Natural killer cell (primary cell): ENCODE measurements around the gene ARHGAP44. TPM values are rescaled to one million over a fixed set of nuclear protein-coding genes. Genes with fewer than 3 reads are reported as not detected.

Source experiments
- ATAC-seq, 3 donors: fragments of 150-1000 bp in 2 of 3; fragments of 200-7000 bp in 1 of 3; cut with Tn5 transposase; 1 replicate in 1 of 3; 2 replicates in 2 of 3; pipeline ENCODE4 v1.10.0; 2021; ENCODE audit warnings: mild to moderate bottlenecking in 2 of 3, moderate library complexity in 2 of 3
- DNase-seq, 2 donors: peaks; one replicate each; pipeline versions ENCODE4 v3.0.0 to v3.0.0-alpha.2; 2013 to 2021; ENCODE audit warnings: mixed read lengths in 1 of 2
- H3K27ac ChIP-seq: one replicate; pipeline ENCODE4 v1.5.1; 2013; ENCODE audit warnings: mild to moderate bottlenecking, low read length
- H3K27me3 ChIP-seq: one replicate; pipeline ENCODE4 v1.6.1; 2013; ENCODE audit warnings: low read length; ENCODE audit not compliant: control insufficient read depth, insufficient read depth
- H3K36me3 ChIP-seq: one replicate; pipeline ENCODE4 v1.6.1; 2013; ENCODE audit warnings: low read length; ENCODE audit not compliant: control insufficient read depth, insufficient read depth
- H3K4me1 ChIP-seq: one replicate; pipeline ENCODE4 v1.6.1; 2013; ENCODE audit warnings: low read length; ENCODE audit not compliant: control insufficient read depth, insufficient read depth
- H3K4me3 ChIP-seq: one replicate; pipeline ENCODE4 v1.5.1; 2013; ENCODE audit warnings: low read length
- H3K9me3 ChIP-seq: one replicate; pipeline ENCODE4 v1.6.1; 2013; ENCODE audit warnings: low read length; ENCODE audit not compliant: control insufficient read depth, insufficient read depth
- H3K27ac Mint-ChIP-seq, 2 donors: one replicate each; pipeline ENCODE4 v1.8.0; 2022; ENCODE audit warnings: mild to moderate bottlenecking in 2 of 2, mixed read lengths in 2 of 2, moderate library complexity in 1 of 2
- H3K27me3 Mint-ChIP-seq, 2 donors: one replicate each; pipeline ENCODE4 v1.8.0; 2022; ENCODE audit warnings: low read depth in 2 of 2, mixed read lengths in 2 of 2
- H3K36me3 Mint-ChIP-seq: one replicate; pipeline ENCODE4 v1.8.0; 2022; ENCODE audit warnings: mixed read lengths
- H3K4me1 Mint-ChIP-seq, 2 donors: one replicate each; pipeline ENCODE4 v1.8.0; 2022; ENCODE audit warnings: mixed read lengths in 2 of 2
- H3K4me3 Mint-ChIP-seq: one replicate; pipeline ENCODE4 v1.8.0; 2022; ENCODE audit warnings: mild to moderate bottlenecking, moderate library complexity, mixed read lengths
- H3K9me3 Mint-ChIP-seq, 2 donors: one replicate each; pipeline ENCODE4 v1.8.0; 2022; ENCODE audit warnings: mixed read lengths in 2 of 2
- WGBS: methylation state at CpG from one replicate; pipeline ENCODE4 v1.1.7; 2013; ENCODE audit warnings: missing lambda C conversion rate; ENCODE audit not compliant: insufficient coverage; 5-methylcytosine and 5-hydroxymethylcytosine counted together
- intact Hi-C: fragments of 100-400 bp; cut with micrococcal nuclease; formaldehyde crosslinking; loops from one replicate; pipeline ENCODE4 v1.14.2; 2022
- total RNA-seq, 4 donors: library from RNA; stranded (reverse); fragments of 120-200 nt in 1 of 4; gene quantifications; one replicate each; pipeline versions ENCODE4 v1.2.3 to v1.2.4, GENCODE V29; 2013 to 2022
- TF ChIP-seq, protein P1 (sequence below): fragments of 200-600 bp; IDR thresholded peaks from one replicate; pipeline ENCODE4 v1.8.0; 2022; ENCODE audit warnings: antibody characterized with exemption

Gene ARHGAP44
- total RNA-seq, 3 donors from 2014 or later (not counting 1 experiment from before 2014, with no cell fraction given): not detected

DNA sequence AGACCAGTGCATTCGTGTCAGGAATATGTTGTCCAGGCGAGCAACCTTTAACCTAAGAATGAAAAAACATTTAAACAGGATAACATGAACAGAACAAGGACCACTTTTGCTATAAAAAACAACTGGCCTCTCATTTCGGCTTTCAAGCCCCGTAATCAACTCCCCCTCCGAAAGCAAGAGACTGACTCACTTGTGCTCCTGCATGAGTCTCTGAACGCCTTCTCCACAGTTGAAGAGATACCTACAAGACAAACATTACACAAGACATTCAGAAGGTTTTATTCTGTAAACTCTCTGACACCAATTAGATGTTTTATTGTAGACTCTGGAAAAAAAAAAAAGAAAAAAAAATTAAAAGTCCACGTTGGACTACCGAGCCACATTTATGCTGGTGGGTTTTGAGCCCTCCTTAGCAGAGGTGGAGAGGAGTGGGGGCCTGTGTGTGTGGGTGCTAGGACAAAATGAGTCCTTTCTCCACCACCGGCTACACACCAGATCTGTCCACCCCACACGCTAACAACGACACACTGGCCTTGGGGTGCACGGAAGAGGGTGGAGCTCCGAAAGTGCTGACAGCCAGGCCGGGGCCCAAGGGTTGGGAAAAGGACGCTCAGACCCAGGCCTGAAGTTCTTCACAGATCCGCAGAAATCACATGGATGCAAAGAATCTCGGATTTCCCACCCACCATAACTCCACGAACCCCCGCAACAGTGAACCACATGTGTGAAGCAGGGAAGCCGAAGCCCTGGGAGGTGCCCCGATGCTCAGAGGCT, 227.8 kb downstream of the ARHGAP44 start:
- TF ChIP-seq, protein P1, sequence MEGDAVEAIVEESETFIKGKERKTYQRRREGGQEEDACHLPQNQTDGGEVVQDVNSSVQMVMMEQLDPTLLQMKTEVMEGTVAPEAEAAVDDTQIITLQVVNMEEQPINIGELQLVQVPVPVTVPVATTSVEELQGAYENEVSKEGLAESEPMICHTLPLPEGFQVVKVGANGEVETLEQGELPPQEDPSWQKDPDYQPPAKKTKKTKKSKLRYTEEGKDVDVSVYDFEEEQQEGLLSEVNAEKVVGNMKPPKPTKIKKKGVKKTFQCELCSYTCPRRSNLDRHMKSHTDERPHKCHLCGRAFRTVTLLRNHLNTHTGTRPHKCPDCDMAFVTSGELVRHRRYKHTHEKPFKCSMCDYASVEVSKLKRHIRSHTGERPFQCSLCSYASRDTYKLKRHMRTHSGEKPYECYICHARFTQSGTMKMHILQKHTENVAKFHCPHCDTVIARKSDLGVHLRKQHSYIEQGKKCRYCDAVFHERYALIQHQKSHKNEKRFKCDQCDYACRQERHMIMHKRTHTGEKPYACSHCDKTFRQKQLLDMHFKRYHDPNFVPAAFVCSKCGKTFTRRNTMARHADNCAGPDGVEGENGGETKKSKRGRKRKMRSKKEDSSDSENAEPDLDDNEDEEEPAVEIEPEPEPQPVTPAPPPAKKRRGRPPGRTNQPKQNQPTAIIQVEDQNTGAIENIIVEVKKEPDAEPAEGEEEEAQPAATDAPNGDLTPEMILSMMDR: no peak
- ATAC-seq (no peak), DNase-seq (no peak)
- Histone ChIP-seq H3K27me3 (no peaks in the 10 kb centered on the region), H3K4me3 (peak overlapping the region; percentile 56), H3K36me3 (peaks cover 43% of the 10 kb centered on the region), H3K9me3 (no peaks in the 10 kb centered on the region), H3K27ac (peak overlapping the region; percentile 67), H3K4me1 (peaks cover 18% of the 10 kb centered on the region)
- intact Hi-C loops: loop anchor here (1.0 kb wide), 1 partner anchor 35 kb away; no protein-coding TSS in a partner anchor
- peak overlapping the region; percentile 93 to 96 for H3K27ac Mint-ChIP-seq
- H3K4me1 Mint-ChIP-seq: peaks cover 32 to 37% of the 10 kb centered on the region in 2 donors
- 22% methylated on average over 20 of the region's 21 CpGs for WGBS
- H3K27me3 Mint-ChIP-seq: no peaks in the 10 kb centered on the region
- H3K4me3 Mint-ChIP-seq: peak overlapping the region; percentile 98
- H3K36me3 Mint-ChIP-seq: peaks cover 19% of the 10 kb centered on the region
- H3K9me3 Mint-ChIP-seq: no peaks in the 10 kb centered on the region

DNA sequence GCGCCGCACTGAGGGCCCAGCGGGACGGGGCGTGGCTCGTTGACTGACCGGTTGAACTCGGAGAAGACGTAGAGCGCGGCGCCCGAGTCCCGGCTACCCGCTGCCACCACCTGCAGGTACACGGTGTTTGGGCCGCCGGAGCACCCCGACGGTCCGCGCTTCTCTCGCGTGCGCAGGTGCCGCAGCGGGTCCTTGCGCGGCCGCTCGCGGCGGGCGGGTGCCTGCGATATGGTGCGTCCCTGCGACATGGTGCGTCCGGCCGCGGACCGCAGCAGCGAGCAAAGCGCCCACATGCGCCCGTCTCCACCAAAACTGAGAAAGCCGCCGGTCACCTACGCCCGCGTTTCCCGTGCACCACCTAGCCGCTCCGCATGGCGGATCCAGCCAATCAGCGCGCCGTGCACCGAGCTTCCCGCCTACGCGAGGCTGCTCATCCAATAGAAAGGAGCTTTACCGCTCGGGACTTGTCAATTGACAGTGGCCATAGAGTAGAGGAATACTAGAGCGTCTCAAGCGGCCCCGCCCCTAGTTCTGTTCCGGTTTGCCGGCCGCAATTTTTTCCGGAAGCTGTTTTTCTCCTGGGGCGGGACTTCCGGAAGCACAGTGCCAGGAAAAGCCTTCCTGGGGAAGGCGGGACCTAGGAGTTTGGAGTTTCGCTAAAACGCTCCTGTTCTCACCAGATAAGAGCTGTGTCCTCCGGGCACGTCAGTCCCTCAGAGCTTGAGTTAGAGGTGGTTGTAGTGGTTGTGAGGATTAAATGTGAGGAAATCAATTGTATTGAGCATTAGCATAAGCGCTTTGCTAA, 228.6 kb downstream of the ARHGAP44 start, which contains the start of gene ELAC2:
TSS of gene ELAC2 (minus strand) at position 373 of the 805 bp plus-strand sequence. CDS start at position 293, 80 bp downstream.
- peak within 1 kb of the TSS; percentile 71 for H3K27ac ChIP-seq
- TF ChIP-seq, protein P1: no peak
- H3K4me3 ChIP-seq: peak within 1 kb of the TSS; percentile 56
- Mint-ChIP-seq H3K36me3 (peaks cover 17% of the 10 kb centered on the region), H3K27ac (peak within 1 kb of the TSS; percentile 93 to 96), H3K27me3 (no peaks in the 10 kb centered on the region), H3K4me1 (peaks cover 32 to 36% of the 10 kb centered on the region in 2 donors), H3K4me3 (peak within 1 kb of the TSS; percentile 98), H3K9me3 (no peaks in the 10 kb centered on the region)
- H3K36me3 ChIP-seq: peaks cover 35% of the 10 kb centered on the region
- ATAC-seq: peak; percentile 98 to 100 (median 98)
- under 1% methylated on average over 79 of the region's 79 CpGs for WGBS
- DNase-seq: peak; percentile 94 to 98
- peaks cover 18% of the 10 kb centered on the region for H3K4me1 ChIP-seq
- no peaks in the 10 kb centered on the region for H3K27me3 ChIP-seq
- intact Hi-C loops: loop anchor here (1.0 to 2.0 kb wide), 2 partner anchors 36 to 1283 kb away; partner anchors contain the start of gene HS3ST3B1
- no peaks in the 10 kb centered on the region for H3K9me3 ChIP-seq

DNA sequence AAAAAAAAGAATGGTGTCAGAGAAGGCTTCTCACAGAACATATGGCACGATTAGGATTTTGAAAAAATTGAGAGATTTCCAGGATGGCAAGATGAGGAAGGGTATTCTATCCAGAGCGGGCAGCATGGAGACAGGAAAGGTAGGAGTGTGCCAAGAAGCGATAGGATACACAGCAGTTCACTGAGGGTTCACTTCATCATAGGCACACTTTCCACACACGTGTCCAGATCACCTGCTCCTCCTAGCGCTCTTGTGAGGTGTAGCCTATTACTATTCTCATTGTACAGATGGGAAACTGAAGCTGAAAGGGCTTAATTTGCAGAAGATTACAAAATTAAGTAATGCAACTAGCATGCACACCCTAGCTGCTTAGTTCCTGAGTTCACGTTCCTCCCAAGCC, 234.7 kb downstream of the ARHGAP44 start:
- Mint-ChIP-seq H3K4me1 (peaks cover 4 to 7% of the 10 kb centered on the region in 2 donors), H3K36me3 (no peaks in the 10 kb centered on the region), H3K27ac (no peak overlapping the region), H3K4me3 (no peak overlapping the region), H3K9me3 (no peaks in the 10 kb centered on the region), H3K27me3 (peaks cover 0 to 5% of the 10 kb centered on the region in 2 donors)
- TF ChIP-seq, protein P1: no peak
- Histone ChIP-seq H3K27me3 (no peaks in the 10 kb centered on the region), H3K36me3 (no peaks in the 10 kb centered on the region), H3K27ac (no peak overlapping the region), H3K9me3 (no peaks in the 10 kb centered on the region), H3K4me1 (peaks cover 7% of the 10 kb centered on the region), H3K4me3 (no peak overlapping the region)
- 82% methylated on average over 6 of the region's 6 CpGs for WGBS
- DNase-seq: peak in 1 of 2 donors; percentile 17
- intact Hi-C loops: no loop called here
- ATAC-seq: no peak
